HG02981 (cell line): ENCODE results near the gene IFITM10.

ENCODE experiments used
- ATAC-seq: cut with Tn5 transposase; IDR thresholded peaks from one replicate; pipeline ENCODE4 v1.9.1; 2021; ENCODE audit warnings: mild to moderate bottlenecking, moderate library complexity; ENCODE audit not compliant: unreplicated experiment

Gene IFITM10

GRCh38 chr11:1742371-1742770, 8.0 kb downstream of the IFITM10 start:
- ATAC-seq, result no peak

GRCh38 chr11:1741741-1742140, 8.7 kb downstream of the IFITM10 start:
- ATAC-seq, result no peak

- no peak for ATAC-seq
Measured at GRCh38 chr11:1740786-1741530, 9.4 kb downstream of the IFITM10 start.

- ATAC-seq, result no peak
Measured at GRCh38 chr11:1739576-1739975, 10.8 kb downstream of the IFITM10 start.

- no peak for ATAC-seq
Measured at GRCh38 chr11:1738380-1738779, 12.0 kb downstream of the IFITM10 start.

GRCh38 chr11:1737080-1737757, 13.2 kb downstream of the IFITM10 start:
- no peak for ATAC-seq

- no peak for ATAC-seq
Measured at GRCh38 chr11:1736447-1736992, 13.9 kb downstream of the IFITM10 start.

GRCh38 chr11:1735271-1735670, 15.1 kb downstream of the IFITM10 start:
- no peak for ATAC-seq

- ATAC-seq, result no peak
Measured at GRCh38 chr11:1734641-1735081, 15.7 kb downstream of the IFITM10 start.

GRCh38 chr11:1733716-1734640, 16.4 kb downstream of the IFITM10 start:
- ATAC-seq, result no peak

- ATAC-seq, result no peak
Measured at GRCh38 chr11:1733009-1733715, 17.2 kb downstream of the IFITM10 start.

GRCh38 chr11:1732418-1733008, 17.9 kb downstream of the IFITM10 start:
- ATAC-seq, result no peak

- ATAC-seq, result no peak
Measured at GRCh38 chr11:1731451-1732059, 18.8 kb downstream of the IFITM10 start.

- no peak for ATAC-seq
Measured at GRCh38 chr11:1730059-1730629, 20.3 kb downstream of the IFITM10 start.

- no peak for ATAC-seq
Measured at GRCh38 chr11:1729692-1730011, 20.7 kb downstream of the IFITM10 start.

- no peak for ATAC-seq
Measured at GRCh38 chr11:1728931-1729691, 21.3 kb downstream of the IFITM10 start.

- no peak for ATAC-seq
Measured at GRCh38 chr11:1728301-1728700, 22.1 kb downstream of the IFITM10 start.

- ATAC-seq, result no peak
Measured at GRCh38 chr11:1727861-1728260, 22.5 kb downstream of the IFITM10 start.
